ENCODE measurements around the gene KLF5.
"Not testable (repeated sequence)": the region's sequence is repeated elsewhere in the genome, so short reads cannot be mapped to it uniquely, and the experiment has no call there.

KLF5 gene

GRCh38 chr13:73058736-73059459 lies at the start of gene KLF5:
Gene KLF5, plus strand, starts transcription at chr13:73059005. Its CDS starts 323 bp downstream, at chr13:73059328.
- peak; percentile 92 to 95 for DNase-seq

GRCh38 chr13:73011751-73012150 lies 47.1 kb upstream of the KLF5 start:
- DNase-seq = no peak

- no peak for DNase-seq
Measured at GRCh38 chr13:73015805-73016204, 43.0 kb upstream of the KLF5 start.

- no peak for DNase-seq
Measured at GRCh38 chr13:73018336-73018735, 40.5 kb upstream of the KLF5 start.

GRCh38 chr13:73025217-73026012 lies 33.4 kb upstream of the KLF5 start:
- DNase-seq = no peak

GRCh38 chr13:73034901-73035300 lies 23.9 kb upstream of the KLF5 start:
- no peak for DNase-seq

GRCh38 chr13:73035660-73036059 lies 23.1 kb upstream of the KLF5 start:
- DNase-seq = no peak

GRCh38 chr13:73036566-73036965 lies 22.2 kb upstream of the KLF5 start:
- no peak for DNase-seq

- DNase-seq = no peak
Measured at GRCh38 chr13:73038064-73038463, 20.7 kb upstream of the KLF5 start.

- DNase-seq = no peak
Measured at GRCh38 chr13:73039201-73040108, 19.4 kb upstream of the KLF5 start.

GRCh38 chr13:73040484-73040883 lies 18.3 kb upstream of the KLF5 start:
- DNase-seq = no peak

- no peak for DNase-seq
Measured at GRCh38 chr13:73040968-73041596, 17.7 kb upstream of the KLF5 start.

GRCh38 chr13:73045031-73045430 lies 13.8 kb upstream of the KLF5 start:
- DNase-seq = no peak

GRCh38 chr13:73048615-73049014 lies 10.2 kb upstream of the KLF5 start:
- DNase-seq = not testable (repeated sequence)

GRCh38 chr13:73054712-73055111 lies 4.1 kb upstream of the KLF5 start:
- no peak for DNase-seq

- DNase-seq = no peak
Measured at GRCh38 chr13:73055813-73056564, 2.8 kb upstream of the KLF5 start.

GRCh38 chr13:73056565-73056962 lies 2.2 kb upstream of the KLF5 start:
- no peak for DNase-seq

GRCh38 chr13:73057284-73058063 lies 1.3 kb upstream of the KLF5 start:
- no peak for DNase-seq

GRCh38 chr13:73058064-73058313 lies 816 bp upstream of the KLF5 start:
- no peak for DNase-seq

- no peak for DNase-seq
Measured at GRCh38 chr13:73058432-73058735, 421 bp upstream of the KLF5 start.

- peak in 1 of 2 donors; percentile 48 for DNase-seq
Measured at GRCh38 chr13:73059460-73060250, 850 bp downstream of the KLF5 start.
